Measurements from ENCODE around the gene SLC8A2. TPM values are rescaled to one million over a fixed set of nuclear protein-coding genes. Genes with fewer than 3 reads are reported as not detected.
A peak's percentile ranks its signal among the peaks of the same experiment; 100 is the strongest.

The SLC8A2 gene
- total RNA-seq, 3 donors from 2014 or later (not counting 1 experiment from before 2014, with no cell fraction given) = 0.20 TPM; not detected in 2

GRCh38 chr19:47518854-47519253, 47.2 kb upstream of the SLC8A2 start:
- intact Hi-C loops (cut with micrococcal nuclease) = loop anchor here (5.0 kb wide), 1 partner anchor 82 kb away; no protein-coding TSS in a partner anchor
- no peaks in the 10 kb centered on the region for H3K36me3 ChIP-seq (ENCODE audit: control insufficient read depth, insufficient read depth, low read length)
- ATAC-seq = no peak
- H3K27ac ChIP-seq (ENCODE audit: low read length) = no peak overlapping the region
- no peak for DNase-seq
- whole genome bisulfite sequencing (ENCODE audit: insufficient coverage) = 76% methylated on average over 8 of the region's 9 CpGs
- H3K9me3 ChIP-seq (ENCODE audit: control insufficient read depth, insufficient read depth, low read length) = no peaks in the 10 kb centered on the region
- no peak for TF ChIP-seq CTCF (IDR thresholded peaks at IDR 0.05)
- H3K36me3 Mint-ChIP-seq = no peaks in the 10 kb centered on the region
- peaks cover 17% of the 10 kb centered on the region for H3K27me3 ChIP-seq (ENCODE audit: control insufficient read depth, insufficient read depth, low read length)
- no peaks in the 10 kb centered on the region for H3K9me3 Mint-ChIP-seq
- no peak overlapping the region for H3K4me3 ChIP-seq (ENCODE audit: low read length)
- H3K27ac Mint-ChIP-seq = no peak overlapping the region
- H3K27me3 Mint-ChIP-seq (ENCODE audit: low read depth in 2 of 2) = peaks cover 8 to 16% of the 10 kb centered on the region in 2 donors
- no peak overlapping the region for H3K4me3 Mint-ChIP-seq
- peaks cover 33 to 61% of the 10 kb centered on the region in 2 donors for H3K4me1 Mint-ChIP-seq
- peaks cover 61% of the 10 kb centered on the region for H3K4me1 ChIP-seq (ENCODE audit: control insufficient read depth, insufficient read depth, low read length)

DNA sequence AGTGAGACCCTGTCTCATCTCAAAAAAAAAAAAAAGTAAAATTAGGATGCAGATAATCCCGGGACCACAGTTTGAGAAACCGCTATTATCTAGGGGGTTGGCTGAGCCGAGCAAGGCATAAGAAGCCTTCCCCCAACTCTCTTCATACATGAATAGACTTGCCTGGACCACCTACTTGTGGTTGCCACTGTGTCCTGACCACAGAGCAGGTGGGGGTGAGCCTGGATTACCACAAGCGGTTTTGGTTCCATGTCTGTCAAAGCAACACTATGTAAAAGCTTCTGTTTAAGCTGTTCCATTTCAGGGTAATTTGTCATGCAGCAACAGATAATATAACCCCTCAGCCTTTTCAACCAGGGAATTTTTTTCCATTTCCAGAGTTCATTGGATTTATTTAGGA, 46.4 kb upstream of the SLC8A2 start:
- Histone ChIP-seq H3K27ac (ENCODE audit: low read length) (no peak overlapping the region), H3K4me1 (ENCODE audit: control insufficient read depth, insufficient read depth, low read length) (peaks cover 68% of the 10 kb centered on the region), H3K36me3 (ENCODE audit: control insufficient read depth, insufficient read depth, low read length) (no peaks in the 10 kb centered on the region), H3K27me3 (ENCODE audit: control insufficient read depth, insufficient read depth, low read length) (peaks cover 14% of the 10 kb centered on the region), H3K9me3 (ENCODE audit: control insufficient read depth, insufficient read depth, low read length) (no peaks in the 10 kb centered on the region), H3K4me3 (ENCODE audit: low read length) (no peak overlapping the region)
- H3K27me3 Mint-ChIP-seq (ENCODE audit: low read depth in 2 of 2) = peaks cover 8 to 10% of the 10 kb centered on the region in 2 donors
- intact Hi-C loops (cut with micrococcal nuclease) = loop anchor here (5.0 kb wide), 1 partner anchor 81 kb away; no protein-coding TSS in a partner anchor
- DNase-seq (peak; percentile 47 to 72), ATAC-seq (no peak)
- no peaks in the 10 kb centered on the region for H3K9me3 Mint-ChIP-seq
- H3K36me3 Mint-ChIP-seq = no peaks in the 10 kb centered on the region
- H3K27ac Mint-ChIP-seq = no peak overlapping the region
- H3K4me1 Mint-ChIP-seq = peaks cover 39 to 64% of the 10 kb centered on the region in 2 donors
- peak overlapping the region; percentile 28 for H3K4me3 Mint-ChIP-seq
- TF ChIP-seq CTCF (IDR thresholded peaks at IDR 0.05) = no peak
- 2% methylated on average over 4 of the region's 4 CpGs for WGBS (ENCODE audit: insufficient coverage)

DNA sequence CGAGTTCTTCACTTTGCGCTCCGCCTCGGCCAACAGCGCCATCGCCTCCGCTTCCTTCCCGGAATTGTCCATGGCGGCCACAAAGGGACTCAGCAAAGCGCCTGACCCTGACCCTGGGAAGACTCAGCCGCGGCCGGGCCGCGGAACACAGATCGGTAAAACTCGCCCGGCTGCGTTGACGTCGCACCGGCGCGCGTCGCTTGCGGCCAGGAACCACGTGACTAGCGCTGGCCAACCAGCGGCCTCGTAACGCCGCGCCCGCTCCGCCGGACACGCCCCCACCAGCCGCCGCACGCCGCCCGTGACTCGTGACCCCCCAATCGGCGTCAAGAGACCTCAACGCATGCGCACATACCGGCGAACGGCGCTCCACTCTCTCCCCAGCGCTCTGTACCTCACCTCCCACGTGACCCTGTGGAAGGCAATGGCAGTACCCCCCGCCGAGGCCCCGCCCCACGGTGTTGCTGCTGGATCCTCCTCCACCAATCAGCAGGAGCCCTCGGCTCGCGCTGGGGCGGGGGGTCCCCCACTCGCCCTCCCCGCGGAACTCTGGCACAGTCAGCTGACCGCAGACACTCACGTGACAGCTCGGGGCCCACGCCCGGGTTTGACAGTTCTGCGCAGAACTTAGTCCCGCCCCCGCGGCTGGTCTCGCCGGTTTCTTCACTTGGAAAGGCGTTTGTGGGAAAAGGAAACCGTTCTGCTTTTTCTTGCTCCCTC, 43.3 kb upstream of the SLC8A2 start, which contains the start of gene NAPA:
Gene NAPA (minus strand): TSS at position 195 of the 720 bp plus-strand sequence. CDS start 123 bp downstream, at position 72.
- peak within 1 kb of the TSS; percentile 98 for H3K4me3 Mint-ChIP-seq
- no peaks in the 10 kb centered on the region for H3K27me3 Mint-ChIP-seq (ENCODE audit: low read depth in 2 of 2)
- Histone ChIP-seq H3K4me3 (ENCODE audit: low read length) (peak within 1 kb of the TSS; percentile 75), H3K27ac (ENCODE audit: low read length) (peak within 1 kb of the TSS; percentile 90), H3K27me3 (ENCODE audit: control insufficient read depth, insufficient read depth, low read length) (no peaks in the 10 kb centered on the region), H3K36me3 (ENCODE audit: control insufficient read depth, insufficient read depth, low read length) (peaks cover 2% of the 10 kb centered on the region), H3K9me3 (ENCODE audit: control insufficient read depth, insufficient read depth, low read length) (no peaks in the 10 kb centered on the region), H3K4me1 (ENCODE audit: control insufficient read depth, insufficient read depth, low read length) (peaks cover 75% of the 10 kb centered on the region)
- WGBS (ENCODE audit: insufficient coverage) = under 1% methylated on average over 78 of the region's 78 CpGs
- TF ChIP-seq CTCF (IDR thresholded peaks at IDR 0.05) = no peak
- H3K9me3 Mint-ChIP-seq = no peaks in the 10 kb centered on the region
- H3K4me1 Mint-ChIP-seq = peaks cover 56 to 90% of the 10 kb centered on the region in 2 donors
- intact Hi-C loops (cut with micrococcal nuclease) = loop anchor here (1.0 to 5.0 kb wide), 6 partner anchors 26 to 94 kb away; partner anchors contain the start of genes BICRA, KPTN and ZNF541
- DNase-seq (peak; percentile 100), ATAC-seq (peak; percentile 90 to 97 (median 91))
- no peaks in the 10 kb centered on the region for H3K36me3 Mint-ChIP-seq
- peak within 1 kb of the TSS; percentile 98 to 100 for H3K27ac Mint-ChIP-seq
